NCI-H1105 (cell line): ENCODE measurements around the gene USP6NL.
"Not testable (repeated sequence)": the region's sequence is repeated elsewhere in the genome, so short reads cannot be mapped to it uniquely, and the experiment has no call there.

Experiments
- DNase-seq: peaks from one replicate; lab custom pipeline; 2025; lab: John Stamatoyannopoulos, UW

The USP6NL gene

GRCh38 chr10:11515596-11516430, 95.6 kb downstream of the USP6NL start:
- DNase-seq, result no peak

- no peak for DNase-seq
Measured at GRCh38 chr10:11513727-11514126, 97.7 kb downstream of the USP6NL start.

GRCh38 chr10:11512596-11512995, 98.9 kb downstream of the USP6NL start:
- DNase-seq, result no peak

GRCh38 chr10:11511321-11511720, 100.1 kb downstream of the USP6NL start:
- DNase-seq, result no peak

- no peak for DNase-seq
Measured at GRCh38 chr10:11510736-11511135, 100.7 kb downstream of the USP6NL start.

GRCh38 chr10:11510281-11510680, 101.2 kb downstream of the USP6NL start:
- DNase-seq, result no peak

GRCh38 chr10:11509036-11509435, 102.4 kb downstream of the USP6NL start:
- DNase-seq, result no peak

GRCh38 chr10:11506247-11506789, 105.1 kb downstream of the USP6NL start:
- no peak for DNase-seq

- no peak for DNase-seq
Measured at GRCh38 chr10:11505639-11506038, 105.8 kb downstream of the USP6NL start.

GRCh38 chr10:11504566-11505285, 106.7 kb downstream of the USP6NL start:
- no peak for DNase-seq

- no peak for DNase-seq
Measured at GRCh38 chr10:11501600-11501999, 109.8 kb downstream of the USP6NL start.

GRCh38 chr10:11499425-11500071, 111.9 kb downstream of the USP6NL start:
- DNase-seq, result no peak

- no peak for DNase-seq
Measured at GRCh38 chr10:11498399-11498798, 113.1 kb downstream of the USP6NL start.

- not testable (repeated sequence) for DNase-seq
Measured at GRCh38 chr10:11494923-11495322, 116.5 kb downstream of the USP6NL start.

GRCh38 chr10:11493646-11494045, 117.8 kb downstream of the USP6NL start:
- DNase-seq, result no peak

GRCh38 chr10:11491087-11491486, 120.4 kb downstream of the USP6NL start:
- DNase-seq, result no peak

- no peak for DNase-seq
Measured at GRCh38 chr10:11489591-11489990, 121.9 kb downstream of the USP6NL start.

GRCh38 chr10:11488126-11488525, 123.3 kb downstream of the USP6NL start:
- no peak for DNase-seq

GRCh38 chr10:11483201-11484148, 128.0 kb downstream of the USP6NL start:
- DNase-seq, result no peak

GRCh38 chr10:11482306-11482705, 129.1 kb downstream of the USP6NL start:
- no peak for DNase-seq

- no peak for DNase-seq
Measured at GRCh38 chr10:11480687-11481086, 130.8 kb downstream of the USP6NL start.
